CD4-positive, alpha-beta T cell (primary cell): ENCODE results near the gene SLC31A1. TPM values are rescaled to one million over a fixed set of nuclear protein-coding genes. Genes with fewer than 3 reads are reported as not detected.

Experiments
- ATAC-seq: fragments of 200-7000 bp; cut with Tn5 transposase; one replicate; pipeline ENCODE4 v1.10.0; 2022; ENCODE audit warnings: mild to moderate bottlenecking; ENCODE audit not compliant: poor library complexity
- CTCF ChIA-PET: fragments of 350-600 bp; sonication (Branson Sonifier 250); formaldehyde crosslinking; loops from one replicate; lab custom pipeline; 2021; ENCODE audit warnings: antibody characterized with exemption, inconsistent platforms; lab: Charles Lee
- POLR2A ChIA-PET: fragments of 350-600 bp; sonication (Branson Sonifier 250); formaldehyde crosslinking; loops from one replicate; lab custom pipeline; 2021; ENCODE audit warnings: antibody characterized with exemption, inconsistent platforms; lab: Charles Lee
- DNase-seq, 14 experiments: peaks; one replicate each; pipeline ENCODE4 v3.0.0-alpha.2; 2013 to 2020; ENCODE audit warnings: mixed read lengths in 2 of 14
- H3K27ac ChIP-seq, 2 donors: one replicate each; pipeline versions ENCODE4 v1.5.1 to v1.7.0; 2013; ENCODE audit warnings: low read length in 2 of 2, low read depth in 1 of 2, mild to moderate bottlenecking in 1 of 2
- H3K27me3 ChIP-seq, 2 experiments: 1 replicate in 1 of 2; 2 replicates in 1 of 2; pipeline versions ENCODE4 v1.6.1 to v1.7.0; 2013; ENCODE audit warnings: low read length in 2 of 2, control low read depth in 1 of 2, mild to moderate bottlenecking in 1 of 2, moderate library complexity in 1 of 2; ENCODE audit not compliant: insufficient read depth in 2 of 2, control insufficient read depth in 1 of 2
- H3K36me3 ChIP-seq: one replicate; pipeline ENCODE4 v1.6.1; 2013; ENCODE audit warnings: low read length, control low read depth; ENCODE audit not compliant: insufficient read depth
- H3K4me1 ChIP-seq: one replicate; pipeline ENCODE4 v1.6.1; 2013; ENCODE audit warnings: low read length, control low read depth; ENCODE audit not compliant: insufficient read depth
- H3K4me3 ChIP-seq: one replicate; pipeline ENCODE4 v1.5.1; 2013; ENCODE audit warnings: mild to moderate bottlenecking, low read length, moderate library complexity
- H3K9me3 ChIP-seq, 2 experiments: 1 replicate in 1 of 2; 2 replicates in 1 of 2; pipeline versions ENCODE4 v1.6.1 to v1.7.0; 2013; ENCODE audit warnings: low read length in 2 of 2, mild to moderate bottlenecking in 2 of 2, control low read depth in 1 of 2, moderate library complexity in 1 of 2; ENCODE audit not compliant: control insufficient read depth in 1 of 2, insufficient read depth in 1 of 2
- H3K27ac Mint-ChIP-seq: one replicate; pipeline ENCODE4 v1.8.0; 2020; ENCODE audit warnings: mixed read lengths
- H3K27me3 Mint-ChIP-seq: one replicate; pipeline ENCODE4 v1.8.0; 2021; ENCODE audit warnings: mixed read lengths
- H3K36me3 Mint-ChIP-seq: one replicate; pipeline ENCODE4 v1.8.0; 2021; ENCODE audit warnings: low read depth, mixed read lengths
- H3K4me1 Mint-ChIP-seq: one replicate; pipeline ENCODE4 v1.8.0; 2021; ENCODE audit warnings: low read depth, mixed read lengths
- H3K4me3 Mint-ChIP-seq: one replicate; pipeline ENCODE4 v1.8.0; 2020; ENCODE audit warnings: mild to moderate bottlenecking, mixed read lengths
- H3K9me3 Mint-ChIP-seq: one replicate; pipeline ENCODE4 v1.8.0; 2020; ENCODE audit warnings: mixed read lengths
- intact Hi-C, 2 experiments: fragments of 100-400 bp; cut with DNase I in 1 of 2; cut with micrococcal nuclease in 1 of 2; formaldehyde crosslinking; loops; one replicate each; pipeline versions ENCODE4 v1.15.1 to v1.9.0; 2023 to 2025; cut with DNase I, micrococcal nuclease
- total RNA-seq, 174 experiments: library from RNA in 2 of 174; stranded (reverse) in 2 of 174; gene quantifications; one replicate each; pipeline ENCODE4 v1.2.3 and lab custom pipeline; 2021 to 2026
- TF ChIP-seq, protein P1 (sequence below): fragments of 200-600 bp; IDR thresholded peaks from one replicate; pipeline ENCODE4 v1.8.0; 2022; ENCODE audit warnings: antibody characterized with exemption, mild to moderate bottlenecking

SLC31A1 gene
- total RNA-seq, 2 experiments from 2014 or later, result 12.1 to 12.3 TPM

- Mint-ChIP-seq H3K4me1 (no peaks in the 10 kb centered on the region), H3K4me3 (no peak overlapping the region), H3K9me3 (no peaks in the 10 kb centered on the region), H3K27me3 (no peaks in the 10 kb centered on the region), H3K27ac (no peak overlapping the region), H3K36me3 (peaks cover 95% of the 10 kb centered on the region)
- Histone ChIP-seq H3K36me3 (peaks cover 84% of the 10 kb centered on the region), H3K27ac (no peak overlapping the region), H3K27me3 (no peaks in the 10 kb centered on the region), H3K4me3 (no peak overlapping the region), H3K9me3 (no peaks in the 10 kb centered on the region), H3K4me1 (no peaks in the 10 kb centered on the region)
- ChIA-PET CTCF (no interaction called here), POLR2A (no interaction called here)
- TF ChIP-seq, protein P1, sequence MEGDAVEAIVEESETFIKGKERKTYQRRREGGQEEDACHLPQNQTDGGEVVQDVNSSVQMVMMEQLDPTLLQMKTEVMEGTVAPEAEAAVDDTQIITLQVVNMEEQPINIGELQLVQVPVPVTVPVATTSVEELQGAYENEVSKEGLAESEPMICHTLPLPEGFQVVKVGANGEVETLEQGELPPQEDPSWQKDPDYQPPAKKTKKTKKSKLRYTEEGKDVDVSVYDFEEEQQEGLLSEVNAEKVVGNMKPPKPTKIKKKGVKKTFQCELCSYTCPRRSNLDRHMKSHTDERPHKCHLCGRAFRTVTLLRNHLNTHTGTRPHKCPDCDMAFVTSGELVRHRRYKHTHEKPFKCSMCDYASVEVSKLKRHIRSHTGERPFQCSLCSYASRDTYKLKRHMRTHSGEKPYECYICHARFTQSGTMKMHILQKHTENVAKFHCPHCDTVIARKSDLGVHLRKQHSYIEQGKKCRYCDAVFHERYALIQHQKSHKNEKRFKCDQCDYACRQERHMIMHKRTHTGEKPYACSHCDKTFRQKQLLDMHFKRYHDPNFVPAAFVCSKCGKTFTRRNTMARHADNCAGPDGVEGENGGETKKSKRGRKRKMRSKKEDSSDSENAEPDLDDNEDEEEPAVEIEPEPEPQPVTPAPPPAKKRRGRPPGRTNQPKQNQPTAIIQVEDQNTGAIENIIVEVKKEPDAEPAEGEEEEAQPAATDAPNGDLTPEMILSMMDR, result no peak
- ATAC-seq (no peak), DNase-seq (no peak)
- intact Hi-C loops, result no loop called here
Measured at GRCh38 chr9:113177251-113177650, 44.1 kb upstream of the SLC31A1 start.

DNA sequence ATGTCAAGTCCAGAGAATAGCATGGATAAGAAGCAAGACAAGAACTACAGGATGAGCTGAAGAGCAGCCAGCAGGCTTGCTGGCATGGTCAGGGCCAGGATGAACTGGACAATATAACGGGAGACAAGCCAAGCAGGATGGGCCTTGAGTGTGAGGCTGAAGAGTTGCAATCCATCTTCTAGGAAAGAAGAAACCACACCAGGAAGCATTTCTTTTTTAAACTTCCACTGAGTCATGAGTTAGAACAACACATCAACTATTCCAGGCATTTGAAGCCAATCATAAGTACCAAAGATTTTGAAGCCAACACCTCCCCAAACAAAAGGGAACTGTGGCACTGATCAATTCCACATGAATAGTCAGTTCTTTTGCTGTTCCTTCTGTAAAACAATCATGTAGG lies 43.3 kb upstream of the SLC31A1 start:
- no peak for ATAC-seq
- no peaks in the 10 kb centered on the region for H3K4me1 ChIP-seq
- H3K9me3 ChIP-seq, result no peaks in the 10 kb centered on the region
- TF ChIP-seq, protein P1, result no peak
- no peaks in the 10 kb centered on the region for H3K27me3 ChIP-seq
- DNase-seq, result no peak
- no peak overlapping the region for H3K4me3 ChIP-seq
- Mint-ChIP-seq H3K27ac (no peak overlapping the region), H3K36me3 (peaks cover 95% of the 10 kb centered on the region), H3K27me3 (no peaks in the 10 kb centered on the region), H3K9me3 (no peaks in the 10 kb centered on the region), H3K4me1 (no peaks in the 10 kb centered on the region), H3K4me3 (no peak overlapping the region)
- ChIA-PET CTCF (no interaction called here), POLR2A (no interaction called here)
- H3K27ac ChIP-seq, result no peak overlapping the region
- H3K36me3 ChIP-seq, result peaks cover 84% of the 10 kb centered on the region
- intact Hi-C loops, result no loop called here

GRCh38 chr9:113179839-113180238 lies 41.5 kb upstream of the SLC31A1 start:
- no peak overlapping the region for H3K27ac Mint-ChIP-seq
- POLR2A ChIA-PET, result interaction anchor here (1.0 kb wide), 1 partner anchor 29 kb away, joined by 3 read pairs; the partner anchor contains the start of gene SLC31A2
- Histone ChIP-seq H3K9me3 (no peaks in the 10 kb centered on the region), H3K4me1 (no peaks in the 10 kb centered on the region), H3K36me3 (peaks cover 86% of the 10 kb centered on the region), H3K4me3 (no peak overlapping the region), H3K27ac (no peak overlapping the region), H3K27me3 (no peaks in the 10 kb centered on the region)
- CTCF ChIA-PET, result interaction anchor here (1.8 kb wide), 1 partner anchor 15 kb away, joined by 5 read pairs; no protein-coding TSS in a partner anchor
- no peak for DNase-seq
- H3K36me3 Mint-ChIP-seq, result peaks cover 97% of the 10 kb centered on the region
- ATAC-seq, result no peak
- TF ChIP-seq, protein P1, result no peak
- H3K4me1 Mint-ChIP-seq, result no peaks in the 10 kb centered on the region
- intact Hi-C loops, result no loop called here
- H3K4me3 Mint-ChIP-seq, result no peak overlapping the region
- no peaks in the 10 kb centered on the region for H3K9me3 Mint-ChIP-seq
- no peaks in the 10 kb centered on the region for H3K27me3 Mint-ChIP-seq
